Measurements from ENCODE around the gene ZC3H14. TPM values are rescaled to one million over a fixed set of nuclear protein-coding genes. Genes with fewer than 3 reads are reported as not detected.
A peak's percentile ranks its signal among the peaks of the same experiment; 100 is the strongest.

The ZC3H14 gene
- total RNA-seq, 1 donor from 2014 or later: 44.3 TPM

DNA sequence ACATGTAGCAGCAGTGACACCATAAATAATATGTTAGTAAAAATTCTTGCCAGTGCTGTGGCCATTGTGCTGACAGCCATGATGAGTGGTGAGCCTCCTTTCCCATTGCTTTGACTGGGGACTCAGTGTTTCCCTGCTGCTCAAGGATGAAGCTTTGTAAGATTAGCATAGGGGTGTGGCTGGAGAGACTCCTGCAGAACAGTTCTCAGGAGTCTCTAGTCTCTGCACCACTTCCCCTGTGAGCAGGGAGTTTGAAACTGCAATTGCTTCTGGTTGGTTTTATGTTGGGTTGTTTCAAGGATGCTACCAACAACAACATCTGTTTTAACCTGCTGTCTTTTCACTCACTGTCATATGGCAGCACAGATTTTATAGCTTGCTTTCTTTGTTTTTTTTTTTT, 41.4 kb downstream of the ZC3H14 start:
- DNase-seq (ENCODE audit: low read depth in 2 of 2): no peak

DNA sequence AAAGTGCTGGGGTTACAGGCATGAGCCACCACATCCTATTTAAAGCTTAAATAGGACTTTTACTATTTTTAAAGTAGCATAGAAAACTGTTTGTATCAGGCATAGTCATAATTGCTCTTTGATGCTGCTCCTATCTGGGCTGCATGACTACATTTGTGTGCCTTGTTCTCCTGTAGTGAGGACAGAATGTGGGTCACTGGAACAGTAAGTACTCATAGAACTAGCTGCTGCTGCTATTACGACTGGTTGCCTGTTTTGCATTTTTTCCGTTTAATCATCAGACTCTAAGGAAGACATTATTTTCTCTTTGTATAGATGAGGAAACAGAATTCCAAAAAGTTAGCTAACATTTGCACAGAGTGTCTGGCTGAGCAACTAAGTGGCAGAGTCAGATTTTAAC, 42.8 kb downstream of the ZC3H14 start:
- no peak for DNase-seq (ENCODE audit: low read depth in 2 of 2)

DNA sequence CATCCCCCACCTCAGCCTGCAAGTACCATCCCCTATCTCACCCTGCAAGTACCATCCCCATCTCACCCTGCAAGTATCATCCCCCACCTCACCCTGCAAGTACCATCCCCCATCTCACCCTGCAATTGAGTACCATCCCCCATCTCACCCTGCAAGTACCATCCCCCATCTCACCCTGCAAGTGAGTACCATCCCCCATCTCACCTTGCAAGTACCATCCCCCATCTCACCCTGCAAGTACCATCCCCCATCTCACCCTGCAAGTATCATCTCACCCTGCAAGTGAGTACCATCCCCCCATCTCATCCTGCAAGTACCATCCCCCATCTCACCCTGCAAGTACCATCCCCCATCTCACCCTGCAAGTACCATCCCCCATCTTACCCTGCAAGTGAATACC, 45.0 kb downstream of the ZC3H14 start:
- DNase-seq (ENCODE audit: low read depth in 2 of 2): no peak

DNA sequence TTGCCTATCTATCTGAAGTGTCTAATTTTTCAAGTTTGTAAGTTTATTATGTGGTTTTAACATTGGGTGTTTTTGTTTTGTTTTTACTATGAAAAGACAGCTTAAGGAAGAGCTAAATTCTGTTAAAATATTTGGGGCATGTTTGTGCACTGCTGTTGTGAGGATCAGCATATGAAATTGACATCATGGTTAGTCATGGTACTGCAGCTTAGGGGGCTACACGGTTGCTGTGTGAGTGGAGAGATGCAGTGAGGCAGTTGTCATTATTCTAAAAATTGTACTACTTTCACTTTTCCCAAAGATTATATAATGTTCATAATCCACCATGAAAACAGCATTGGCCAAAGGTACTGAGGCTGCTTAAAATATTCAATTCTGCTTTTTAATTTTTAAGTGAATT, 49.0 kb downstream of the ZC3H14 start:
- DNase-seq (ENCODE audit: low read depth in 2 of 2): peak in 1 of 2 donors; percentile 5

DNA sequence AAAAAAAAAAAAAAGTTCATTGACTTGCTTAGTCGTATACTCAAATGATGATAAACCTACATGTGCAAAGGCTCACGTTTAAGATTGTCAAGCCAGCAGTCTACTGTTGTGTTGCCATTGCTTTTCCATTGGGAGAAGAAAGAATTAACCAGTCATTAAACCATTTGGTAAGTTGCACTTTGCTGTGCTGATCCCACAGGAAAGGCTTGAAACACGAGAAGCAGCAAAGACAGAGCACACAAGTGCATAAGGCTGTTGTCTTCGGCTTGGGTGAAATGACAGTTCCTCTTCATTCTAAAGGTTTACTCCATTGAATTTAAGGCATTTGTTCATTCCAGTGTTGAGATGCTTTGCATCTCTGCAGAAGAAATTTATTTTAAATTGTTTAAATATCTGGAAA, 50.1 kb downstream of the ZC3H14 start:
- peak in 1 of 2 donors; percentile 12 for DNase-seq (ENCODE audit: low read depth in 2 of 2)

DNA sequence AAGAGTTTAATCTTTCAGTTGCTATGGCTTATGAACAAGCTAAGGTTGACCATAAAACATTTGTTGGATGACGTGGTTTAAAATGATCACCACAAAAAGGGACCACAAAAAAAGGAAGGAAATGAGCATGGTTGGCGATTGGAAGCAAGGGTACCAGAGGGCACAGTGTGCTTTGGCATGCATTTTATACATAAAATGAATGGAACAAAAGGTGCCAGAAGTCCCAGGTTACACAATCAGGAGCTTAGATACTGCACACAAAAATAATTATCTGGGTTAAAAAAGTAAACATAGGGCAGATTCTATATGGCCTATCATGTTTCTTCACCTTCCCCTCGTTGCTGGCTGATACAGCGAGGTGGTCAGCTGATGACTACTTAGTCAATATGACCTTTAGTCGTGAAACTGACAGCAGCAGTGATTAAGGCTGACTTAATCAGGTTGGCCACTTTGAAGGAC, 50.7 kb downstream of the ZC3H14 start:
- peak; percentile 77 to 84 for DNase-seq (ENCODE audit: low read depth in 2 of 2)

DNA sequence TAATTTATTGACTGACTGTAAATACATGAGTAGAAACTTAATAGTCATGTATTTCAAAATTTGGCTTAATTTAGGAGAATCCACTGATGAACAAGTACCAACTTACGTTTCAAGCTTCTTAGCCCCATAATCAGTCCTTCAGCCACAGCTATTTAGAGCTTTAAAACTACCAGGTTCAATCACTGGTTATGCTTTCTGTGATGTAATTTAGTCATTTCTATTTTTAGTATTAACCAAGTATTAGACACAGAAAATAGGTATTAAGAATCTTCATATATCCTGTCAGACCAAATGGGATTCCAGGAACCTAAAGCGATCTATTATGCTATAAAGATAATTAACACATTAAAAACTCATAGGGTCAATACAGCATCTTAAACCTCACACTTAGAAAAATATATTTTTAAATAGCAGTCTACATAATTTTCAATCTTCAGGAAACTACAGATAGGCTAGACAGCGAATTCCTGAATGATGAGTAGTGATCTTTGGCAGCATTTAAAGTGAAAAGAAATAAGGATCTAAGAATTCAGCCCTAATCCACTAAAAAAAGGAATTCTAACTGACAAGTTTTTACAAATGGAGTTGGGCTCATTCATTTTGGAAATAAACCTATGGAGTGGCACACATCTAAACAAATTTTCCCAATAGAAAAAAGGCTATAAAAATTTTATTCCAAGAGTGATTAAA, 51.5 kb downstream of the ZC3H14 start:
- DNase-seq (ENCODE audit: low read depth in 2 of 2): peak in 1 of 2 donors; percentile 65

DNA sequence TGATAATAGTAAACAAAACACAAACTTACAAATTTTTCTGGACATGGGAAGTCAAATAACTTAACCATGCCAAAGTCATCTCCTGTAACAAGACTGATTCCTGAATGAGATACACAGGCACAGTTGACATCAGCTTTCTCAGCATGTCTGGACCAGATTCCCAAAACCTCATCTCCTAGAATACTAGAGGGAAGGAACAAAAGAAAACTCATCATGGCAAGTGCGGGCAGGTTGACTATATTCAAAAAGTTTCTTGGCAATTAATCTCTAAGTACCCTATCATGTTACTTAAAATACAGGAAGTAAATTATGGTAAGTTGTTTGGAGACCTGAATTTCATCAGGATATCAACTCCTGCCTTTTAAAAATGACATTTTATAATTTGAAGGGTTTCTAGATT, 53.9 kb downstream of the ZC3H14 start:
- no peak for DNase-seq (ENCODE audit: low read depth in 2 of 2)

DNA sequence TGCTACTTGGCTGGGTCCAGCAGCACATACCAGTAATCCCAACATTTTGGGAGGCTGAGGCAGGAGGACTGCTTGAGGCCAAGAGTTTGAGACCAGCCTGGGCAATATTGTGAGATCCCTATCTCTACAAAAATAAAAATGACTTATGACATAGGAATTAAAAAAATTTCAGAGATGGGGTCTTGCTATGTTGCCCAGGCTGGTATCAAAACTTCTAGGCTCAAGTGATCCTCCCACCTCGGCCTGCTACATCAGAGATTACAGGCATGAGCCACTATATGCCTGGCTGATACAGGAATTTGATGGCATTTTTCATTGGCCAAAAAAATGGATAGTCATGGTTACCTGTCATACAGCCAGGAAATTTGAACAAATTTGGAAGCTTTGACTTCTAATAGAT, 54.6 kb downstream of the ZC3H14 start:
- DNase-seq (ENCODE audit: low read depth in 2 of 2): no peak

DNA sequence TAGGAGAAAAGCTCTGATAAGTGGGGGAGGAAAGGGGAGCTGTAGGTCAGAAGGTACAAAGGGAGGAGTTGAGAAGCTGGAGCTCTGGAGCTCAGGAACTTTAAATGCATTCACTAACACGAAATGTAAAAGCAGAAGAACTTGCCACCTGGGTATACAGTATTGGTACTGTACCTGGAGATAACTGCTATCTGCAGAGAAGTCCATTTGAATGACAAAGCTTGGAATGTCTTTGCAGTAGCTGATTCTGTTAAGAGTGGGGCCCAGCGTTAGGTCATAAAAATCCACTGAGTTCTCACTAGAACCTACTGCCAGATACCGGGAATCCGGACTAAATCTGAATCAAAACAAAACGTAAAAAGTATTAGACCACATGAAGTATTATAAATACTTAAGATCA, 55.6 kb downstream of the ZC3H14 start:
- no peak for DNase-seq (ENCODE audit: low read depth in 2 of 2)

DNA sequence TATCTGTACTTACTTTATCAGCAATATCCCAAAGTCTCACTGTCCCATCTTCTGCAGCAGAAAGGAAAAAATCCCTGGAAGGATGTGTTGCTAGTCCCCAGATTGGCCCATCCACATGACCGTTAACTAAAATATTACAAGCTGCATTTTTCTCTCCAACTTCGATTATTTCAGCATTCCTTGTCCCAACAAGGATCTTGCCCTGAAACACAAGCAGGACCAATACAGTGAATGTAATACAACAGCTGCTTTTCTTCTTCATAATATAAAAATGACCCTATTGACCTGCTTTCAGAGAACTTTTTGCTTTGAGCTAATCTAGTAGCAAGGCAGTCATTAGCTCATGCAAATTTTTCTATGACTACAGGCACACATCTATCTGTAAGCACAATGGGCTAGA, 58.3 kb downstream of the ZC3H14 start:
- DNase-seq (ENCODE audit: low read depth in 2 of 2): no peak

DNA sequence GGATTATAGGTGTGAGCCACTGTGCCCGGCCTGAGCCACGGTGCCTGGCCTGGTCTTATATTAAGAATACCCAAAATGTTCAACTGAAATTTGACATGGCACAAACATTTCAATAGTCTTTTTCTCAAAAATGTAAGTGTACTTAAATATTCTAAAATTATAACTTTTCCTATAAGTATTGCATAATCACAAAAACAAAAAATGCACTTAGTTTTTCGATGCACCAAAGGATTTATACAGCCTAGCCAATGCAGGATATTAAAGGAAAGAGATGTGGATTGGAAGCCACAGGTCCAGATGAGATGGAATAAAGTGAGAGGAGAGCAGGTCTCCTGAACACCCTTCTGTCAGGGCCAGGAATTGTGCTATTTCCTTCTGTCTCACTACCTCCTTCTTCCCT, 62.8 kb downstream of the ZC3H14 start:
- DNase-seq (ENCODE audit: low read depth in 2 of 2): no peak

DNA sequence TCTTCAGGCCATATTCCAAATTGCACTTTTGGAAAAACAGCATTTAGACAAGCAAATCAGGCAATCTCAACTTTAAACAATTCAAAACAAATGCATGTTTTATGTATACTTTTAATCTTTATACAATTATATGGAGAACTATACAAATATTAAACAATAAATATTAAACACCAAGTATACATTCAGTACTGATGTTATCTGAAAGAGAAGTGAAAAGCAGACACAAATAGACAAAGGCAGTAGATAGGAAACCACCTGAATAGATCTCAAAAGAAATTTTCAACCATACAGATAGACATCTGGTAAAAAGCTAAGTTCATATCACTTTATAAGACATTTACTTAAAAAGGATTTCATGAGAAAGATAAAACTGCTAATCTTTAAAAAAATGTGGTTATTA, 65.2 kb downstream of the ZC3H14 start:
- DNase-seq (ENCODE audit: low read depth in 2 of 2): no peak

DNA sequence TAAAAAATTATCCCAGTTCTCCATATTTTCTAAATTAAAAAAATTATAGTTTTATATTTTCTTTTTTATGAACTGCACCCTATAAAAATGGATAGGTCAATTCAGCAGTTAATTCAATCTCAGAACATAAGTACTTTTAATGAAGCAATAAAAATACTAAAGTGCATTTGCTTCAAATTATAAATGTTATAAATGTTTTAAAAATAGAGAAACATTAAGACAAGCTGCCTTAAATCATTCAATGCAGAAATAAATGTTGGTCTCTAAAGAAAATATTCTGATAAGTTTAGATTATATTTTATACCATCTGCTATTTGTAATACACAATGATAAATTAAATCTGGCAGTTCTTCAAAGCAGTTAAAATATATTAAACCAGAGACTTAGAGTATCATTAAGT, 65.6 kb downstream of the ZC3H14 start:
- DNase-seq (ENCODE audit: low read depth in 2 of 2): no peak

DNA sequence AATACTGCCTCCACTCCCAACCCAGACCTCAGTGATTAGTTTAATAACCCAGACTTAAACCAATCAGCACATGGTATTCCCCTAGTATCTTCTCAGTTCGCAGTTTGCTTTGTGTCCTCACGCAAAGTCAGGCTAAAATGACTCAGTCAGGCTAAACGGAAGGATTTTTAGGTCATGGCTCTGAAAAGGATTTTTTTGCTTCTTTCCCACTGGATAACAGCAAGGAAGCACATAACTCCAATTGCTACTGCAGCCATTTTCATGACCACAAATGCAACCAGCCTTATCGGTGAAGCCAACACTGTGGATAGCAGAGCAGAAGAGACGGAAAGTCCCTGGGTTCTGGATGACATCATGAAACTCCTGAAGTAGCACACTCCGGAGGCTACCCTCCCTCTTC, 67.7 kb downstream of the ZC3H14 start:
- peak in 1 of 2 donors; percentile 14 for DNase-seq (ENCODE audit: low read depth in 2 of 2)

DNA sequence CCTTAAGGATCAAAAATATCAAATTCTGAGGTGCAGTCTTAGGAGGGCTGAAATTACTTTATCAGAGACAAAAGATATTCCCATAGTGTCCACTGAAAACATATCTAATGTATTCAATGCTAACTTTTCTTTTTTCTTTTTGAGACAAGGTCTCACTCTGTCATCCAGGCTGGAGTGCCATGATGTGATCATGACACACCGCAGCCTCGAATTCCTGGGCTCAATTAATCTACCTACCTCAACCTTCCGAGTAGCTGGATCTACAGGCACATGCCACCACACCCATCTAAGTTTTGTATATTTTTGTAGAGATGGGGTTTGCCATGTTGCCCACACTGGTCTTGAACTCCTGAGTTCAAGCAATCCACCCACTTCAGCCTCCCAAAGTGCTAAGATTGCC, 68.3 kb downstream of the ZC3H14 start:
- no peak for DNase-seq (ENCODE audit: low read depth in 2 of 2)

DNA sequence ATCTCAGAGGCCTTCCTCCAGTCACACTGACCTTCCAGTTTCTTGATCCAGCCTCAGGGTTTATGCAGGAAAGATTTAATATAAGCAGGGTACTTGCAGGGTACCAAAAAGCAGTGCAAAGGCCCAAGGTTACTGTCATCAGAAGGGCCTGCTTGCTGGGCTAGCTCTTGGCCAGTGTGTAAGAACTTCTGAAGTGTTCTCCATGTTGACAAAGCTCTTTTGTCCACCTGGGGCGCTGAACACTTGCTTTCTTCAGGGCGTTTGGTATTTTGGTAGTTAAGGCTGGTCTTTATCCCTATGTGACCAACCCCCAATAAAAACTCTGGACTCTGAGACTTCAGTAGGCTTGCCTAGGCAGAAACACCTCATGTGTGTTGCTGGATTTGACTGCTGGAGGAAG, 69.7 kb downstream of the ZC3H14 start:
- DNase-seq (ENCODE audit: low read depth in 2 of 2): no peak

DNA sequence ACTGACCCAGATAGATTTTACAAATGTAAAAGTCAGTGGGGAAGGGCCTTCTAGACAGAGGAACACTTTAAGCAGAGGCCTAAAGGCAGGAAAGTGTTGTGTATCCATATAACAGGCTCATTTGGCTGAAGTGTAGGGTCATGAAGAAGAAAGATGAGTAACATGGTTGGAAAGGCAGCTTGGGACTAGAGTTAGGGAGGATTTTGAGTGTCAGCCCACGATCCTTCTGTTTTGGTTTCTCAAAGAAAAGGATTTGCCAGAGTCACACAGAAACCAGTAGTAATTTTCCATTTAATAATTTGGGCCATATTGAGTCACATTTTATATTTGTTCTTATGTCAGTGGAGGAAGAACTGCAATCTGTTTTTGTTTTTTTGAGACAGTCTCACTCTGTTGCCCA, 76.4 kb downstream of the ZC3H14 start:
- DNase-seq (ENCODE audit: low read depth in 2 of 2): no peak

DNA sequence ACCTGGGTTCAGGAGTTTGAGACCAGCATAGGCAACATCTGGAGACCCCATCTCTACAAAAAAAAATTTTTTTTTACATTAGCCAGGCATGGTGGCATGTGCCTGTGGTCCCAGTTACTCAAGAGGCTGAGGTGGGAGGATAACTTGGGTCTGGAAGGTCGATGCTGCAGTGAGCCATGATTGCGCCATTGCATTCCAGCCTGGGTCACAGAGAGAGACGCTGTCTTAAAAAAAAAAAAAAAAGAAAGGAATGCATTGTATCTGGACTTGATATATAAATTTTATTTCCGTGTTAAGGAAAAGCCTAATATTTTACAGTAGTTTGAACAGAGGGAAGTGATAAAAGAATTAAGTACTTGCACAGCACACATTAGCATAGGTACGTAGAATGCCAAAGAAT, 97.2 kb downstream of the ZC3H14 start:
- DNase-seq (ENCODE audit: low read depth in 2 of 2): no peak

DNA sequence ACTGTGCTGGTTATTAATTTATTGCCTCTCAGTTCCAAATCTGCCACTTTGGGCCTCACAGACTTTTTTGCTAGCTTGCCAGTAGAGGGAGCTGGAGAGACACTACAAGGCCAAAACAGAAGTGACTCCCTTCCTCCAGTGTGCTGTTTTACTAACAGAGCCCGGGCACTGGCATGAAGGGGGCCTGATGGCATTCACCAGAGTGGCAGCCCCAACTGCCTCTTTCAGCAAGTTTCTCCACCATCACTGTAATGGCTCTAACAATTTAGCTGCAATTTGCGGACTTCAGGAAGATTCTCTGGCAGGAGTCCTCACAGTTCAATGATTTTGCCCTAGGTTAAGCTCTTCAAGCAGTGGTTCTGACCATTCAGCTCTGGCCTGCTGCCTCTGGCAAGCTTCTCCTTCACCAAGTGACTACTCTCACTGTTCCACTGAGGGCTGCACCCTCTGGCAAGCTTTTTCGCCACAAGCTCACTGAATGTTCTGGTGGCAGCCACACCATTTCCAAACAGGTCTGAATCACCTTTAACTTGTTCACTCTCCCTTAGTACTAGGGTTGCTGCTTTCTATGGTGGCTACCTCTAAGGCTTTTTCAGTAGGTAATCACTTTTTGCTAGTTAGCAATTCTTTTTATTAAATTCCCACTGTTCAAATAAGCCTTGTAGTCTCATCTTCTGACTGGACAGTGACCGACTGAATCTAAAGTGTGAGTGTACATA, 104.9 kb downstream of the ZC3H14 start:
- DNase-seq (ENCODE audit: low read depth in 2 of 2): peak; percentile 61 to 76

DNA sequence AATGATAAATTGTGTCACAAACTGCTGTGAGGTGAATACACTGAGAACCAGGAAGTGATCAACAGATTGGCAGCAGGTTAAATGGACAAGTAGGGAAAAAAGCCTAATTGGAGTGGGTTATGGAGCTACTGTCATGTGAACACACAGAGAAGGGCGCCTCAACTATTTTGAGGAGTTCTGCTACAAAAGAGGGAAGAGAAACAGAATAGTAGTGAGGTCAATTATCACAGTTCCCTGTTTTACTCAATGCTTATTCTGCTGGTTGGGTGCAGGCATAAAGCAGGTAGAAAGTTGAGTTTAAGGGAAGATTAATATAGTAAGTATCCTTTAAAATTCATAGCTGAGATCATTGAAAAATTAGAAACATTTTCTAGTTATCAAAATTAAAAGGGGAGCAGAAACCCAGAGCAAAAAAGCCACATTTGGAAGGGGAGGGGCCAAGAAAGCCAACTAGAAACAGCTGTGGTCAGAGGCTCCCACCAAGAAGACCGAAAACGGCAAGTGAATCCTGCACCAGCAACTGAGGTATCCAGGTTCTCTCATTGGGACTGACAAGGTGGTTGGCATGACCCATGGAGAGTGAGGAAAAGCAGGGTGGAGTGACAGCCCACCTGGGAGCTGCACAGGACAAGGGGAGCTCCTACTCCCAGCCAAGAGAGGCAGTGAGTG, 105.7 kb downstream of the ZC3H14 start:
- no peak for DNase-seq (ENCODE audit: low read depth in 2 of 2)

DNA sequence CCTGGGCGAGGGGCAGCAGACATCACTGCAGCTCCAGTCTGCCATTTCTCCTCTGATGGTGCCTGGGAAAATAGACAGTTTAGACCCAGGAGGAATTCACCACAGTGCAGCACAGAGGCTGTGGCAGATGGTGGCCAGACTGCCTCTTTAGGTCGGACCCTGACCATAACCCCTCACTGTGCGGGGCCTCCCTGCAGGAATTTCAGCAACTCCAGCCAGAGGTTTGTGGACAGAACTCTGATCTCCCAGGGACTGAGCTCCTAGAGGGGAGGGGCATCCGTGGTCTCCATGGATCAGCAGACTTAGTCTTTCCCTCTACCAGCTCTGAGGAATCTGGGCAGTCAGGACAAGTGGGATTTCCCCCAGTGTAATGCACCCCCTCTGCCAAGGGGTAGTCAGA, 106.5 kb downstream of the ZC3H14 start:
- no peak for DNase-seq (ENCODE audit: low read depth in 2 of 2)

Data from dermis microvascular lymphatic vessel endothelial cell (primary cell).